GM12865 (cell line): ENCODE data around the gene CDCA7L.

Experiments
- DNase-seq: peaks from one replicate; pipeline ENCODE4 v3.0.0; 2010; ENCODE audit warnings: low read depth
- H3K4me3 ChIP-seq: 2 replicates; pipeline ENCODE4 v1.5.1; 2011; ENCODE audit warnings: mild to moderate bottlenecking, low read depth, low read length, control low read depth
- CTCF ChIP-seq: IDR thresholded peaks from 2 replicates; pipeline ENCODE4 v1.5.1; 2011; ENCODE audit warnings: low read length, control low read depth, low read depth, inconsistent platforms; ENCODE audit not compliant: insufficient read depth; ENCODE audit errors: missing control alignments

CDCA7L gene

GRCh38 chr7:21912305-21912704, 33.4 kb downstream of the CDCA7L start:
- DNase-seq, result no peak
- no peak overlapping the region for H3K4me3 ChIP-seq
- no peak for TF ChIP-seq CTCF

- TF ChIP-seq CTCF, result no peak
- no peak for DNase-seq
- H3K4me3 ChIP-seq, result no peak overlapping the region
Measured at GRCh38 chr7:21911341-21911875, 34.3 kb downstream of the CDCA7L start.

- DNase-seq, result no peak
- no peak for TF ChIP-seq CTCF
- H3K4me3 ChIP-seq, result no peak overlapping the region
Measured at GRCh38 chr7:21910253-21910652, 35.4 kb downstream of the CDCA7L start.

GRCh38 chr7:21908746-21909145, 37.0 kb downstream of the CDCA7L start:
- no peak for TF ChIP-seq CTCF
- H3K4me3 ChIP-seq, result no peak overlapping the region
- no peak for DNase-seq

GRCh38 chr7:21903020-21903786, 42.5 kb downstream of the CDCA7L start:
- no peak overlapping the region for H3K4me3 ChIP-seq
- TF ChIP-seq CTCF, result no peak
- no peak for DNase-seq

- no peak for TF ChIP-seq CTCF
- no peak for DNase-seq
- no peak overlapping the region for H3K4me3 ChIP-seq
Measured at GRCh38 chr7:21902240-21902639, 43.5 kb downstream of the CDCA7L start.
